Retina (tissue), 1 donor: ENCODE data around the gene CTAG1A.
"Not testable (repeated sequence)": the region's sequence is repeated elsewhere in the genome, so short reads cannot be mapped to it uniquely, and the experiment has no call there.

Experiments
- DNase-seq: peaks from one replicate; pipeline ENCODE4 v3.0.0-alpha.2; 2016

Gene CTAG1A

GRCh38 chrX:154620767-154621414 is 36.0 kb downstream of the CTAG1A start:
- not testable (repeated sequence) for DNase-seq

DNA sequence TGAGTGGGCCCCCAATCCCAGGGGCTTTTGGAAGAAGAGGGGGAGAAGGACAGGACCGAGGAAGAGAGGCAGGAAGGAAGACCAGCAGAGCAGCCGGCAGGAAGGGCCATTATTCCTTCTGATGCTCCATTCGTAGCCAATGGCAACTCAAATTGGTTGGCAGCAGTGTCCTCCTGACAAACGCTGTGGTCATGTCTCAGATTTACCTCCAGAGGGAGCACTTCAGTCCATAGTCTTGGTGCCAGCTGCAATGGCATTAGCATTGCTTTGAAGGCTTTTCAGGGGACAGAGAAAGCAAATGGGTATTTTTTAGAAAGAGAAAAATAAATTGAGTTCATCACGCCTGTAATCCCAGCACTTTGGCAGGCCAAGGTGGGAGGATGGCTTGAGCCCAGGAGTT is 44.0 kb downstream of the CTAG1A start:
- not testable (repeated sequence) for DNase-seq

- DNase-seq = not testable (repeated sequence)
These were observed 46.0 kb downstream of the CTAG1A start for GRCh38 chrX:154630949-154631348.

GRCh38 chrX:154633661-154634060 is 48.7 kb downstream of the CTAG1A start:
- not testable (repeated sequence) for DNase-seq
